Retinal pigment epithelial cell (primary cell): ENCODE results near the gene ANO1.

Source experiments
- DNase-seq: peaks from one replicate; pipeline ENCODE4 v3.0.0-alpha.2; 2010; ENCODE audit warnings: low read depth
- H3K4me3 ChIP-seq: 2 replicates; pipeline ENCODE4 v1.5.1; 2011; ENCODE audit warnings: mild to moderate bottlenecking, low read length, control low read depth, moderate library complexity
- TF ChIP-seq, protein P1 (sequence below): conservative IDR thresholded peaks from 2 replicates; pipeline ENCODE4 v1.5.1; 2011; ENCODE audit warnings: low read depth, low read length, control low read depth, inconsistent platforms

ANO1 gene

DNA sequence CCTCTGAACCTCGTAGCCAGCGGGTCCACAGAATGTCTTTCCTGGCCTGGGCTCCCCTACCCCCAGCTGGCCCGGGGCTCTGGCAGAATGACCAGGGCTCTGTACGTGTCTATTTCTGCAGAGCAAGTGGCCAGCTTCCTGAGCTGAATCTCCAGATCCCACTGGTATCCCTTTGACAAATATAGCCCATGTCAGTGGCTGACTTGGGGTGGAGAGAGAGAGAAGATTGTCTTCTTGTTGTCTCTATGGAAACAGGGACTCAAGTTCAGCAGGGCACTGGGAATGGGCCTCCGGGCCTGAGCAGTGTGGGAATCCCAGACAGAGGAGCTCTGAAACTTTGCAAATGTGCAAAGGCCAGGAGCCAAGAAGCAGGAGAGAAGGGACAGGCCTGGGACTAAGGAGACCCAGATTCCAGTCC is 33.9 kb downstream of the ANO1 start:
- DNase-seq, result no peak
- H3K4me3 ChIP-seq, result no peak overlapping the region
- TF ChIP-seq, protein P1, sequence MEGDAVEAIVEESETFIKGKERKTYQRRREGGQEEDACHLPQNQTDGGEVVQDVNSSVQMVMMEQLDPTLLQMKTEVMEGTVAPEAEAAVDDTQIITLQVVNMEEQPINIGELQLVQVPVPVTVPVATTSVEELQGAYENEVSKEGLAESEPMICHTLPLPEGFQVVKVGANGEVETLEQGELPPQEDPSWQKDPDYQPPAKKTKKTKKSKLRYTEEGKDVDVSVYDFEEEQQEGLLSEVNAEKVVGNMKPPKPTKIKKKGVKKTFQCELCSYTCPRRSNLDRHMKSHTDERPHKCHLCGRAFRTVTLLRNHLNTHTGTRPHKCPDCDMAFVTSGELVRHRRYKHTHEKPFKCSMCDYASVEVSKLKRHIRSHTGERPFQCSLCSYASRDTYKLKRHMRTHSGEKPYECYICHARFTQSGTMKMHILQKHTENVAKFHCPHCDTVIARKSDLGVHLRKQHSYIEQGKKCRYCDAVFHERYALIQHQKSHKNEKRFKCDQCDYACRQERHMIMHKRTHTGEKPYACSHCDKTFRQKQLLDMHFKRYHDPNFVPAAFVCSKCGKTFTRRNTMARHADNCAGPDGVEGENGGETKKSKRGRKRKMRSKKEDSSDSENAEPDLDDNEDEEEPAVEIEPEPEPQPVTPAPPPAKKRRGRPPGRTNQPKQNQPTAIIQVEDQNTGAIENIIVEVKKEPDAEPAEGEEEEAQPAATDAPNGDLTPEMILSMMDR, result no peak

DNA sequence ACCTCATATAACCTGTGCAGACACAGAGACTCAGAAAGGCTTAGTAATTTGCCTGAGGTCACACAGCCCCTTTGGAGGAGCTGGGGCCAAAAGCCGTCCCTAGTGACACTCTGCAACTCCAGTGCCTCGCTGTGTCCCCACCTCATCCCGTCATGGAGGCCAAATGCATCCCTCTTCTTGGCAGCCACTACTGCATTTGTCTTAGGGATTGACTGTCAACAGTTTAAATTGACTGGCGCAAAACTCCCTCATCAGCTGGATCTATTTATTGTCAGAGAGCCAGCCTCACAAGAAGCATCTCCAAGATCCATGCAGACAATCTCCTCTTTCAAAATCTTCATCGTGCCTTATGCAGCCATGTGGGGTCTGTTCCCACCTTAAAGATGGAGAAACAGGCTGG is 35.7 kb downstream of the ANO1 start:
- H3K4me3 ChIP-seq, result no peak overlapping the region
- DNase-seq, result no peak
- TF ChIP-seq, protein P1, result no peak

DNA sequence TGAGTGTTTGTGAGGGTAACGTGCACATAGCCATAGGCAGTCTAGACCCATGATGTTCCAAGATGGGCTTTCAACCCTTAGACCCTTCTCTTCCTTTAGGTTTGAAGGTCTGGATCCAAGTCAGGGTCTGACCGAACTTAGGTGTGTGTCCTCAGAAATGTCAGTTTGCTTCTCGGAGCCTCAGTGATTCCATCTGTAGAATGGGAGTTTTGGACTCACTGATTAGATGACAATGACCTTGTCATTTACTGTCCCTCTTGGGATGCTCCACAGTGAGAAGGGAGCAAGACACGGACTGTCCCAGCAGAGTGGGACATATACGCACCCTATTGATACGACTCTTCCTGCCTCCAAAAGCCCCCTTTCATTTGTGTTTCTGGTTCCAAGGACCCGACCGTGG is 37.7 kb downstream of the ANO1 start:
- H3K4me3 ChIP-seq, result no peak overlapping the region
- no peak for DNase-seq
- TF ChIP-seq, protein P1, result no peak

DNA sequence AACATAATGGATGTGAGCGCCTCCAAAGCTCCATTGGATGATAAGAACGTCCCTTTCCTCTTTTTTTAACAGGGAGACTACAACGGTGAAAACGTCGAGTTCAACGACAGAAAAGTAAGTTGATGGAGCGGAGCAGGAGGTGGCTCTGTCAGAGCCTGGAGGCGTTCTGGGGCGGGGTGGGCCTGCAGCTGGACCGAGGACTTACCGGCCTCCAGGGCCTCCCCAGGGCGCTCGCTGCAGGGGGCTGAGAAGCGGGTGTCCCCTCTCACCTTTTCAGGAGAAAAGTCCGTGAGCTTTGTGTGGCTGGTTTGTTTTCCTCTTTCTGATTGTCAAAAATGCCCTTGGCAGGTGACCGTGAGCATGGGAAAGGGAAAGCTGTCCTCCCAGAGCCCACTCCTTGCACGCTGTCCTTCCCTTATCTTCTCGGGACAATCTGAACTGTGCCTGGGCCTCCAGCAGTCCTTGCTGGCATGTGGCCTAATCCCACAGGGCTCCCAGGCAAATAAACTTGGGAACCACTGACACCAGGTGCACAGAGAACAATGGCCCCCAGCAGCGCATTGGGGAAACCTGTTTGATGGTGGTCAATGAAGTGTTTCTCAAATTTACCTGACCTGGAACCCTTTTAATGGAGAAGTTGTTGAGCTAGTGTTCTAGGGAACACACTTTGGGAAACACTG is 38.4 kb downstream of the ANO1 start:
- TF ChIP-seq, protein P1, result no peak
- no peak overlapping the region for H3K4me3 ChIP-seq
- DNase-seq, result no peak

DNA sequence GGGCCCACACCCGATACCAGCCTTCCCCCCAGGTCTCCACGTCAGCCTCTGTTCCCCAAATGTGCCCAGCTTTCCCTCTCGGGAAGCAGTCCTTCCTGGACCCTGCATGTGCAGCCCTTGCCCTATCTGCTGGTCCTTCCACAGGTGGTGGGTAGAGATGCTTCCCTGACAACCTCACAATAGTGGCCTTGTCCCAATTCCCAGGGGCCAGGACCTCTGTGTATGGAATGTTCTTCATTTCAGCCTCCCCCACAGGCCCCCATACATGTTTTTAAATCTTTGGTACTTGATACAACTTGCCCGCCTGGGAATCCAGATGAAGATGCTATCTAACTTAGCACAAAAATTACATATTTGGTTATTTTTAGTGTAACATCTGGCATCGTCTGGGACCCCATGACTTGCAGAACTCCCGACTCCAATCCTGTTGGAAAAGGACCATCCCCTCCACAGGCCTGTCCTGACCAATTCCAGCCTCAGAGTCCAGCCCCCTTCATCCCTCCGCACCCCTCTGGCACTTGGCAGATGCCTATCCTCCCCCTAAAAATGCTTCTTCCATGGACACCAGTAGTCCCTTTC is 39.5 kb downstream of the ANO1 start:
- TF ChIP-seq, protein P1, result no peak
- no peak overlapping the region for H3K4me3 ChIP-seq
- DNase-seq, result no peak

DNA sequence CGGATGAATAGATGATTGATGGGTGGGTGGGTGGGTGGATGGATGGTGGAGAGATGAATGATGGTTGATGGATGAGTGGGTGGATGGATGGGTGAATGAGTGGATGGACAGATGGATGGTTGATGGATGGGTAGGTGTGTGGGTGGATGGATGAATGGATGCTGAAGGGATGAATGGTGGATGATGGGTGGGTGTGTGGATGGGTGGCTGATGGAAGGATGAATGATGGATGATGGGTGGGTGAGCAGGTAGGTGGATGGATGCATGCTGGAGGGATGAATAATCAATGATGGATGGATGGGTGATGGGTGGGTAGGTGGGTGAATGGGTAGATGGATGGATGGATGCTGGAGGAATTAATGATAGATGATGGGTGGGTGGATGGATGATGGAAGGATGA is 40.5 kb downstream of the ANO1 start:
- no peak for DNase-seq
- no peak overlapping the region for H3K4me3 ChIP-seq
- TF ChIP-seq, protein P1, result no peak

DNA sequence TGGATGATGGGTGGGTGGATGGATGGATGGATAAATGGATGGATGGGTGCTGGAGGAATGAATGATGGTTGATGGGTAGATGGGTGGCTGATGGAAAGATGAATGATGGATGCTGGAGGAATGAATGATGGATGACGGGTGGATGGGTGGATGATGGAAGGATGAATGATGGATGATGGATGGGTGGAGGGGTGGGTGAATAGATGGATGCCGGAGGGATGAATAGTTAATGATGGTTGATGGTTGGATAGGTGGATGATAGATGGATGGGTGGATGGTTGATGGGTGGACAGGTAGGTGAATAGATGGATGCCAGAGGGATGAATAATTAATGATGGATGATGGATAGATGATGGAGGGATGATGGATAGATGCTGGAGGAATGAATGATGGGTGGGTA is 41.4 kb downstream of the ANO1 start:
- H3K4me3 ChIP-seq, result no peak overlapping the region
- TF ChIP-seq, protein P1, result no peak
- DNase-seq, result no peak
